Upper lobe of left lung (tissue), 6 donors: Measurements from ENCODE around the gene CYB561D1. TPM values are rescaled to one million over a fixed set of nuclear protein-coding genes. Genes with fewer than 3 reads are reported as not detected.
A peak's percentile ranks its signal among the peaks of the same experiment; 100 is the strongest.
"Not testable (repeated sequence)": the region's sequence is repeated elsewhere in the genome, so short reads cannot be mapped to it uniquely, and the experiment has no call there.

Experiments
- ATAC-seq, 2 donors: fragments of 200-7000 bp; cut with Tn5 transposase; one replicate each; pipeline ENCODE4 v1.9.1; 2022; ENCODE audit warnings: mild to moderate bottlenecking in 2 of 2, moderate library complexity in 2 of 2; ENCODE audit not compliant: low FRiP score in 2 of 2
- DNase-seq, 2 donors: peaks; one replicate each; pipeline ENCODE4 v3.0.0-alpha.2; 2019 to 2020
- H3K27ac ChIP-seq, 4 donors: fragments of 200-600 bp; sonication (generic); one replicate each; pipeline ENCODE4 v1.5.1; 2016 to 2019
- H3K27me3 ChIP-seq, 4 donors: fragments of 200-600 bp; sonication (generic); one replicate each; pipeline ENCODE4 v1.5.1; 2017 to 2019
- H3K36me3 ChIP-seq, 4 donors: fragments of 200-600 bp; sonication (generic); one replicate each; pipeline ENCODE4 v1.5.1; 2016 to 2019
- H3K4me1 ChIP-seq, 4 donors: fragments of 200-600 bp; sonication (generic); one replicate each; pipeline ENCODE4 v1.5.1; 2018 to 2019
- H3K4me3 ChIP-seq, 4 donors: fragments of 200-600 bp; sonication (generic); one replicate each; pipeline ENCODE4 v1.5.1; 2017 to 2019; ENCODE audit warnings: mild to moderate bottlenecking in 2 of 4, moderate library complexity in 1 of 4
- H3K9me3 ChIP-seq, 4 donors: fragments of 200-600 bp; sonication (generic); one replicate each; pipeline ENCODE4 v1.5.1; 2018 to 2019
- CTCF ChIP-seq, 6 experiments: fragments of 450-650 bp in 4 of 6; fragments of 200-600 bp in 2 of 6; sonication (generic) in 2 of 6; IDR thresholded peaks; one replicate each; pipeline ENCODE4 v1.5.1; 2016 to 2019; ENCODE audit warnings: antibody characterized with exemption in 6 of 6
- EP300 ChIP-seq, 4 donors: sonication (generic); formaldehyde crosslinking; IDR thresholded peaks; one replicate each; pipeline ENCODE4 v1.5.1; 2017; ENCODE audit warnings: antibody characterized with exemption in 4 of 4, control low read depth in 2 of 4
- POLR2A ChIP-seq, 4 donors: fragments of 450-650 bp; IDR thresholded peaks; one replicate each; pipeline ENCODE4 v1.5.1; 2016 to 2017; ENCODE audit warnings: antibody characterized with exemption in 4 of 4, mild to moderate bottlenecking in 2 of 4
- POLR2AphosphoS5 ChIP-seq, 2 donors: sonication (generic); formaldehyde crosslinking; IDR thresholded peaks; one replicate each; pipeline ENCODE4 v1.5.1; 2017; ENCODE audit warnings: antibody characterized with exemption in 2 of 2
- WGBS, 2 donors: methylation state at CpG; one replicate each; pipeline ENCODE4 v1.1.5; 2017 to 2018; 5-methylcytosine and 5-hydroxymethylcytosine counted together
- total RNA-seq, 6 donors: library from RNA; depleted of rRNA in 4 of 6; stranded (reverse); fragments of >200 nt in 4 of 6; gene quantifications; one replicate each; pipeline versions ENCODE4 v1.1.0 to v1.2.1, GENCODE V29; 2016 to 2021
- donor health status: DM: no; HTN: no; CAD: no; lungs with moderate emphysema.
- donor health status: DM: no; HTN: yes; CAD: no; lungs with severe emphysema.

Gene CYB561D1
- total RNA-seq, 6 donors from 2014 or later: 4.2 to 16.4 (median 9.9) TPM

GRCh38 chr1:109468061-109468460 lies 25.8 kb upstream of the CYB561D1 start:
- TF ChIP-seq CTCF (IDR thresholded peaks at IDR 0.05): no peak
- TF ChIP-seq POLR2A (IDR thresholded peaks at IDR 0.05): no peak
- no peak for TF ChIP-seq EP300 (IDR thresholded peaks at IDR 0.05)
- TF ChIP-seq POLR2AphosphoS5 (IDR thresholded peaks at IDR 0.05): no peak
- 80 to 100% methylated on average over 1 of the region's 1 CpG for WGBS, 2 donors
- ATAC-seq (no peak), DNase-seq (no peak)
- Histone ChIP-seq H3K4me1 (peaks cover 11 to 14% (median 12%) of the 10 kb centered on the region in 4 donors), H3K27ac (no peak overlapping the region), H3K9me3 (no peaks in the 10 kb centered on the region), H3K4me3 (no peak overlapping the region), H3K36me3 (no peaks in the 10 kb centered on the region), H3K27me3 (peaks cover 0 to 25% (median 12%) of the 10 kb centered on the region in 4 donors)

- H3K27me3 ChIP-seq: peaks cover 0 to 25% (median 12%) of the 10 kb centered on the region in 4 donors
- H3K4me1 ChIP-seq: peaks cover 11 to 14% (median 12%) of the 10 kb centered on the region in 4 donors
- H3K4me3 ChIP-seq: no peak overlapping the region
- H3K9me3 ChIP-seq: no peaks in the 10 kb centered on the region
- ATAC-seq: no peak
- DNase-seq: no peak
- WGBS, 2 donors: 13 to 23% methylated on average over 2 of the region's 2 CpGs
- TF ChIP-seq POLR2AphosphoS5 (IDR thresholded peaks at IDR 0.05) (no peak), EP300 (IDR thresholded peaks at IDR 0.05) (no peak), POLR2A (IDR thresholded peaks at IDR 0.05) (no peak), CTCF (IDR thresholded peaks at IDR 0.05) (no peak)
- no peaks in the 10 kb centered on the region for H3K36me3 ChIP-seq
- H3K27ac ChIP-seq: no peak overlapping the region
Observed at GRCh38 chr1:109468903-109469302, 25.0 kb upstream of the CYB561D1 start.

- Histone ChIP-seq H3K4me1 (peaks cover 11 to 14% (median 12%) of the 10 kb centered on the region in 4 donors), H3K36me3 (no peaks in the 10 kb centered on the region), H3K27me3 (peaks cover 0 to 25% (median 11%) of the 10 kb centered on the region in 4 donors), H3K27ac (no peak overlapping the region), H3K9me3 (no peaks in the 10 kb centered on the region), H3K4me3 (no peak overlapping the region)
- TF ChIP-seq POLR2AphosphoS5 (IDR thresholded peaks at IDR 0.05) (no peak), CTCF (IDR thresholded peaks at IDR 0.05) (no peak), EP300 (IDR thresholded peaks at IDR 0.05) (no peak), POLR2A (IDR thresholded peaks at IDR 0.05) (no peak)
- no peak for ATAC-seq
- no peak for DNase-seq
- 57 to 62% methylated on average over 6 of the region's 6 CpGs for WGBS, 2 donors
Observed at GRCh38 chr1:109470245-109470644, 23.6 kb upstream of the CYB561D1 start.

GRCh38 chr1:109472779-109473178 lies 21.1 kb upstream of the CYB561D1 start:
- Histone ChIP-seq H3K36me3 (no peaks in the 10 kb centered on the region), H3K4me3 (no peak overlapping the region), H3K4me1 (no peaks in the 10 kb centered on the region), H3K9me3 (no peaks in the 10 kb centered on the region), H3K27ac (no peak overlapping the region), H3K27me3 (peaks cover 0 to 9% (median 0%) of the 10 kb centered on the region in 4 donors)
- no peak for DNase-seq
- 58 to 61% methylated on average over 3 of the region's 3 CpGs for WGBS, 2 donors
- TF ChIP-seq POLR2AphosphoS5 (IDR thresholded peaks at IDR 0.05) (no peak), EP300 (IDR thresholded peaks at IDR 0.05) (no peak)
- ATAC-seq: no peak

- 81 to 83% methylated on average over 12 of the region's 12 CpGs for whole genome bisulfite sequencing, 2 donors
- ATAC-seq, H3K27ac ChIP-seq, H3K9me3 ChIP-seq, H3K27me3 ChIP-seq, H3K4me3 ChIP-seq, H3K36me3 ChIP-seq, H3K4me1 ChIP-seq: not testable (repeated sequence)
- DNase-seq: peak in 1 of 2 donors; percentile 32
Observed at GRCh38 chr1:109473284-109474057, 20.4 kb upstream of the CYB561D1 start.

GRCh38 chr1:109474697-109475096 lies 19.2 kb upstream of the CYB561D1 start:
- ATAC-seq (no peak), DNase-seq (no peak)
- no peak overlapping the region for H3K27ac ChIP-seq
- no peaks in the 10 kb centered on the region for H3K9me3 ChIP-seq
- no peaks in the 10 kb centered on the region for H3K27me3 ChIP-seq
- WGBS, 2 donors: 50 to 63% methylated on average over 1 of the region's 1 CpG
- H3K36me3 ChIP-seq: no peaks in the 10 kb centered on the region
- no peak overlapping the region for H3K4me3 ChIP-seq
- no peak for TF ChIP-seq POLR2A (IDR thresholded peaks at IDR 0.05)
- no peak for TF ChIP-seq CTCF (IDR thresholded peaks at IDR 0.05)
- no peak for TF ChIP-seq EP300 (IDR thresholded peaks at IDR 0.05)
- no peak for TF ChIP-seq POLR2AphosphoS5 (IDR thresholded peaks at IDR 0.05)
- no peaks in the 10 kb centered on the region for H3K4me1 ChIP-seq
